HCT116 (cell line): ENCODE results near the gene CCDC188. TPM values are rescaled to one million over a fixed set of nuclear protein-coding genes. Genes with fewer than 3 reads are reported as not detected.
"Not testable (repeated sequence)": the region's sequence is repeated elsewhere in the genome, so short reads cannot be mapped to it uniquely, and the experiment has no call there.

Experiments
- ATAC-seq: fragments of 200-7000 bp; cut with Tn5 transposase; 2 replicates; pipeline ENCODE4 v1.9.1; 2020; ENCODE audit warnings: mild to moderate bottlenecking, moderate library complexity
- BruUV-seq: library from RNA; stranded (reverse); fragments of 400-500 nt; replicated peaks from 2 replicates; lab custom pipeline; 2021; lab: Mats Ljungman, UMichigan
- CTCF ChIA-PET: fragments of 300-600 bp; sonication (Branson Sonifier 250); formaldehyde crosslinking; loops from one replicate; lab custom pipeline; 2021; ENCODE audit warnings: antibody characterized with exemption; lab: Charles Lee
- POLR2A ChIA-PET: fragments of 300-600, 350-600 bp; sonication (Branson Sonifier 250); formaldehyde crosslinking; loops from one replicate; lab custom pipeline; 2021; ENCODE audit warnings: antibody characterized with exemption; lab: Charles Lee
- RAD21 ChIA-PET, 2 experiments: fragments of 300-600 bp; sonication (Branson Sonifier 250); formaldehyde crosslinking; loops; one replicate each; lab custom pipeline; 2023; ENCODE audit warnings: low total read pairs in 2 of 2; ENCODE audit not compliant: uncharacterized antibody in 2 of 2, unreplicated experiment in 2 of 2, low non-redundant PET in 1 of 2; lab: Charles Lee
- DNase-seq: peaks from one replicate; pipeline ENCODE4 v3.0.0-alpha.2; 2010; ENCODE audit warnings: low read depth, low spot score
- H2AFZ ChIP-seq: fragments of 200-600 bp; shearing (Covaris generic), sonication (generic); 2 replicates; pipeline ENCODE4 v1.6.1; 2017; ENCODE audit warnings: low read depth, mixed run types, mixed read lengths, antibody characterized with exemption, low read length; ENCODE audit not compliant: poor library complexity, severe bottlenecking
- H3K27ac ChIP-seq: 2 replicates; pipeline ENCODE4 v1.5.1; 2012; ENCODE audit warnings: low read depth, low read length
- H3K27me3 ChIP-seq: fragments of 200-600 bp; sonication (generic); 2 replicates; pipeline ENCODE4 v1.6.1; 2016; ENCODE audit warnings: mixed run types, low read length, mixed read lengths; ENCODE audit not compliant: insufficient read depth
- H3K36me3 ChIP-seq, 2 experiments: fragments of 200-500 bp in 1 of 2; fragments of 200-600 bp in 1 of 2; sonication (Bioruptor generic) in 1 of 2; sonication (generic) in 1 of 2; 2 replicates each; pipeline versions ENCODE4 v1.5.1 to v1.6.1; 2014 to 2016; ENCODE audit warnings: low read length in 2 of 2, inconsistent platforms in 1 of 2, mixed read lengths in 1 of 2, mixed run types in 1 of 2; ENCODE audit not compliant: insufficient read depth in 2 of 2, control insufficient read depth in 1 of 2
- H3K4me1 ChIP-seq, 2 experiments: fragments of 200-600 bp in 1 of 2; sonication (generic) in 1 of 2; 2 replicates each; pipeline versions ENCODE4 v1.5.1 to v1.6.1; 2012 to 2017; ENCODE audit warnings: low read length in 2 of 2, inconsistent platforms in 1 of 2, mild to moderate bottlenecking in 1 of 2, mixed read lengths in 1 of 2, mixed run types in 1 of 2, moderate library complexity in 1 of 2; ENCODE audit not compliant: insufficient read depth in 2 of 2, control insufficient read depth in 1 of 2
- H3K4me2 ChIP-seq: fragments of 200-600 bp; sonication (generic); 2 replicates; pipeline ENCODE4 v1.6.1; 2017; ENCODE audit warnings: mixed run types, low read length, mixed read lengths
- H3K4me3 ChIP-seq, 2 experiments: fragments of 200-600 bp in 1 of 2; sonication (generic) in 1 of 2; replicated peaks in 1 of 2; 2 replicates each; pipeline ENCODE4 v1.5.1; 2011 to 2016; ENCODE audit warnings: low read length in 2 of 2, control low read depth in 1 of 2, low read depth in 1 of 2, mild to moderate bottlenecking in 1 of 2, mixed read lengths in 1 of 2, mixed run types in 1 of 2
- H3K79me2 ChIP-seq: fragments of 200-600 bp; sonication (generic); 2 replicates; pipeline ENCODE4 v1.6.1; 2017; ENCODE audit warnings: mild to moderate bottlenecking, mixed run types, low read length, moderate library complexity, mixed read lengths; ENCODE audit not compliant: insufficient read depth
- H3K9ac ChIP-seq: fragments of 200-600 bp; sonication (generic); 2 replicates; pipeline ENCODE4 v1.6.1; 2016; ENCODE audit warnings: low read length, mixed read lengths
- H3K9me2 ChIP-seq: fragments of 200-600 bp; sonication (generic), shearing (Covaris generic); 2 replicates; pipeline ENCODE4 v1.6.1; 2017; ENCODE audit warnings: mixed run types, mild to moderate bottlenecking, moderate library complexity; ENCODE audit not compliant: insufficient read depth
- H3K9me3 ChIP-seq, 2 experiments: fragments of 200-500 bp in 1 of 2; fragments of 200-600 bp in 1 of 2; sonication (Bioruptor generic) in 1 of 2; sonication (generic) in 1 of 2; 2 replicates each; pipeline ENCODE4 v1.6.1; 2014 to 2017; ENCODE audit warnings: low read length in 2 of 2, mixed read lengths in 2 of 2, inconsistent platforms in 1 of 2, low read depth in 1 of 2, mild to moderate bottlenecking in 1 of 2, mixed run types in 1 of 2, moderate library complexity in 1 of 2; ENCODE audit not compliant: control insufficient read depth in 1 of 2, insufficient read depth in 1 of 2
- H4K20me1 ChIP-seq: fragments of 200-600 bp; sonication (generic), shearing (Covaris generic); 2 replicates; pipeline ENCODE4 v1.6.1; 2017; ENCODE audit warnings: mixed run types, mild to moderate bottlenecking, moderate library complexity; ENCODE audit not compliant: insufficient read depth
- JUND ChIP-seq: IDR thresholded peaks from 2 replicates; pipeline ENCODE4 v1.6.1; 2012
- ZNF274 ChIP-seq: fragments of 200-500 bp; sonication (Bioruptor generic); IDR thresholded peaks from 2 replicates; pipeline ENCODE4 v1.6.1; 2014; ENCODE audit warnings: mild to moderate bottlenecking, low read depth, low read length, inconsistent platforms
- intact Hi-C: fragments of 100-400 bp; cut with micrococcal nuclease; formaldehyde crosslinking; loops from 2 replicates; pipeline ENCODE4 v1.10.0; 2022
- total RNA-seq: library from RNA; stranded (reverse); gene quantifications from one replicate; pipeline ENCODE4 v1.2.1, GENCODE V29; 2021; ENCODE audit not compliant: unreplicated experiment
- TF ChIP-seq, protein P1 (sequence below): IDR thresholded peaks from 2 replicates; pipeline ENCODE4 v1.6.1; 2012; ENCODE audit warnings: low read depth

CCDC188 gene
- total RNA-seq, 1 experiment from 2014 or later, result not detected

DNA sequence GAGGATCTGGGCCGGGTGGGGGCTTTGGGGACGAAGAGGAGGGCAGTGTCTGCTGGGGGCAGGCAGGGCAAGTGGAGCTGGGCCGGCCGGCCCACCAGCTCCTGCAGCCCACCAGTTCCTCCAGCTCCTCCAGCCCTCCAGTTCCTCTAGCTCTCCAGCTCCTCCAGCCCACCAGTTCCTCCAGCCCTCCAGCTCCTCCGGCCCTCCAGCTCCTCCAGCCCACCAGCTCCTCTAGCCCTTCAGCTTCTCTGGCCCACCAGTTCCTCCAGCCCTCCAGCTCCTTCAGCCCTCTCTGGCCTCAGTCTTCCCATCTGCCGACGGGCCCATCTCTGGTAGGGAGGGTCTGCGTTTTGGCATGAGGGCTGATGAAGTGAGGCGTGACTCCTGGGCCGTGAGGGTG, 9.2 kb upstream of the CCDC188 start:
- POLR2A ChIA-PET, result no interaction called here
- no peaks in the 10 kb centered on the region for H3K27me3 ChIP-seq
- no peak for ATAC-seq

DNA sequence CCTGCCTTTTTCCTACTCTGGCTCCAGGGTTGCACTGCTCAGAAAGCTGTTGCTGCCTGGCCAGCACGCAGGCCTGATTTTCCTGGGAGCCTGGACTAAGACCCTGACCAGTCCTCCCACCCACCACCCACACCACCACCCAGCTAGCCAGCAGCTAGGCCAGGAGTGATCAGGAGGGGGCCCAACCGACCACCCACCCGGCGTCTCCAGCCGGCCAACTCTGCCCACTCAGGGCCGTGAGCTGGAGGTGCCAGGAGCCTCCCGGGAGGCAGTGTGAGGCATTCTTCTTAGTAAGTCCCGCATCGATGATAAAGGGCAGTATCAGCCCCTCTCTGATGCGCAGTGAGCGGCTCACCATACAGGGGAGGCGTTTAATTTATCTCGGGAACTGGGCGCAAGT, 8.7 kb upstream of the CCDC188 start:
- H3K9ac ChIP-seq, H4K20me1 ChIP-seq, H3K36me3 ChIP-seq, POLR2A ChIA-PET, RAD21 ChIA-PET, H3K9me3 ChIP-seq, H3K4me1 ChIP-seq, H3K79me2 ChIP-seq, H3K4me2 ChIP-seq, H2AFZ ChIP-seq, H3K27me3 ChIP-seq, ATAC-seq, DNase-seq, H3K4me3 ChIP-seq, H3K9me2 ChIP-seq, BruUV-seq, CTCF ChIA-PET, H3K27ac ChIP-seq: not testable (repeated sequence)
- intact Hi-C loops, result loop anchor here (5.0 kb wide), 1 partner anchor 298 kb away; no protein-coding TSS in a partner anchor

More for the DNA sequence above, 9.2 kb upstream of the CCDC188 start:
- Histone ChIP-seq H3K4me2 (no peak overlapping the region), H3K9me2 (no peaks in the 10 kb centered on the region), H3K27ac (no peak overlapping the region), H3K9me3 (no peaks in the 10 kb centered on the region), H2AFZ (no peak overlapping the region), H3K4me3 (no peak overlapping the region), H3K79me2 (no peaks in the 10 kb centered on the region), H4K20me1 (no peaks in the 10 kb centered on the region), H3K36me3 (no peaks in the 10 kb centered on the region), H3K4me1 (no peaks in the 10 kb centered on the region), H3K9ac (no peak overlapping the region)
- no peak for TF ChIP-seq JUND
- no peak for TF ChIP-seq ZNF274
- TF ChIP-seq, protein P1, sequence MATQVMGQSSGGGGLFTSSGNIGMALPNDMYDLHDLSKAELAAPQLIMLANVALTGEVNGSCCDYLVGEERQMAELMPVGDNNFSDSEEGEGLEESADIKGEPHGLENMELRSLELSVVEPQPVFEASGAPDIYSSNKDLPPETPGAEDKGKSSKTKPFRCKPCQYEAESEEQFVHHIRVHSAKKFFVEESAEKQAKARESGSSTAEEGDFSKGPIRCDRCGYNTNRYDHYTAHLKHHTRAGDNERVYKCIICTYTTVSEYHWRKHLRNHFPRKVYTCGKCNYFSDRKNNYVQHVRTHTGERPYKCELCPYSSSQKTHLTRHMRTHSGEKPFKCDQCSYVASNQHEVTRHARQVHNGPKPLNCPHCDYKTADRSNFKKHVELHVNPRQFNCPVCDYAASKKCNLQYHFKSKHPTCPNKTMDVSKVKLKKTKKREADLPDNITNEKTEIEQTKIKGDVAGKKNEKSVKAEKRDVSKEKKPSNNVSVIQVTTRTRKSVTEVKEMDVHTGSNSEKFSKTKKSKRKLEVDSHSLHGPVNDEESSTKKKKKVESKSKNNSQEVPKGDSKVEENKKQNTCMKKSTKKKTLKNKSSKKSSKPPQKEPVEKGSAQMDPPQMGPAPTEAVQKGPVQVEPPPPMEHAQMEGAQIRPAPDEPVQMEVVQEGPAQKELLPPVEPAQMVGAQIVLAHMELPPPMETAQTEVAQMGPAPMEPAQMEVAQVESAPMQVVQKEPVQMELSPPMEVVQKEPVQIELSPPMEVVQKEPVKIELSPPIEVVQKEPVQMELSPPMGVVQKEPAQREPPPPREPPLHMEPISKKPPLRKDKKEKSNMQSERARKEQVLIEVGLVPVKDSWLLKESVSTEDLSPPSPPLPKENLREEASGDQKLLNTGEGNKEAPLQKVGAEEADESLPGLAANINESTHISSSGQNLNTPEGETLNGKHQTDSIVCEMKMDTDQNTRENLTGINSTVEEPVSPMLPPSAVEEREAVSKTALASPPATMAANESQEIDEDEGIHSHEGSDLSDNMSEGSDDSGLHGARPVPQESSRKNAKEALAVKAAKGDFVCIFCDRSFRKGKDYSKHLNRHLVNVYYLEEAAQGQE, result no peak
- intact Hi-C loops, result no loop called here
- no peak for DNase-seq
- no TSS peak for BruUV-seq
- CTCF ChIA-PET, result no interaction called here
- RAD21 ChIA-PET, result no interaction called here
